ENCODE measurements around the gene HOXA5. TPM values are rescaled to one million over a fixed set of nuclear protein-coding genes. Genes with fewer than 3 reads are reported as not detected.

HOXA5 gene
- total and polyA plus RNA-seq, 2 of the 8 experiments (the other 6 are each of a cell fraction or from before 2014, with no cell fraction given), result not detected

DNA sequence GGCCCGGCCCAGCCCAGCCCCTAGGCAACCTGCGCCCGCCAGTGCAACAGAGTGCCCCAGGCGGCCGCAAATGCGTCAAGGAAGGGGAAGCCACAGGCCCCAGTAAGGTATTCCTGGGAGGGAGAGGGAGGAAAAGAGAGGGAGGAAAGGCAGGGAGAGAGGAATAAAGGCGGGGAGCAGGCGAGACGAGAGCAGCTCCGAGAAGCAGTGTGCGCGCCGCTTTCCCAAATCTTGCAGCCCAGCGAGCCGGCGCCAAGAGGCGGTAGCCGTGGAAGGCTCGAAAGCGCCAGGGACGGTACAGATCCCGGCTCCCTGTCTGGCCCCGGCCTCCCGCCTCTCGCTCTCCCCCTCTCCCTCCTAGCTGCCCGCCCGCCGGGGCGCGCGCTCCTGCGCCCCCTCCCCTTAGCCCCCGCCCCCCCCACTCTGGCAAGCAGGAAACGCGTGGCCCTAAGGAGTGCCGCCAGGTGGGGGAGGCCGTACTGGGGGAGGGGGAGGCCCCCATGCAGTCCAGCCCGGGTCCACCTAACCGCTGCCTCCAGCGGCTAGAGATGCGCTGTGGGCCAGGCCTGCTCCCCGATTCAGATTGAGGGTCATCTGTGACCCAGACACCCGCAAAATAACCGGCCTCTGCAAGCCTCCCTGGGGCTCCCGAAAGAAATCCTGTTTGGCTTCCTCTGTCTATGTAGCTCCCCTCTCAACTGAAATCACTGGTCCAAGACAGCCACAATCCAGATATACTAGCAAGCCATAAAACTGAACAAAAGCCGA lies 26.4 kb upstream of the HOXA5 start (continued):
- TF ChIP-seq KDM4A (IDR thresholded peaks at IDR 0.05; ENCODE audit: low read depth, low read length, severe bottlenecking) (no peak), SP1 (IDR thresholded peaks at IDR 0.05; ENCODE audit: low read depth, low read length) (no peak), KDM1A (IDR thresholded peaks at IDR 0.05; ENCODE audit: borderline replicate concordance, low read length) (no peak), CBX5 (IDR thresholded peaks at IDR 0.05; ENCODE audit: low read depth, low read length) (no peak), TCF12 (IDR thresholded peaks at IDR 0.05; ENCODE audit: low read depth, low read length) (0 out of 2 replicates have a peak, but pooled peaks have one; percentile 15), GABPA (IDR thresholded peaks at IDR 0.05; ENCODE audit: borderline replicate concordance, insufficient read depth, low read length) (no peak), CEBPB (IDR thresholded peaks at IDR 0.05; ENCODE audit: low read depth, low read length) (no peak), CTBP2 (IDR thresholded peaks at IDR 0.05; ENCODE audit: borderline replicate concordance, insufficient read depth, insufficient read length, low read length) (peak; percentile 63), CHD2 (IDR thresholded peaks at IDR 0.05; ENCODE audit: low read length) (no peak), YY1 (IDR thresholded peaks at IDR 0.05; ENCODE audit: low read depth, low read length) (no peak), SP2 (IDR thresholded peaks at IDR 0.05; ENCODE audit: low read length) (no peak), BACH1 (IDR thresholded peaks at IDR 0.05; ENCODE audit: low read length) (no peak), PHF8 (conservative IDR thresholded peaks at IDR 0.05; ENCODE audit: low read depth, low read length) (no peak), SAP30 (IDR thresholded peaks at IDR 0.05; ENCODE audit: insufficient read depth, insufficient replicate concordance, low read length) (no peak), BRCA1 (IDR thresholded peaks at IDR 0.05; ENCODE audit: low read depth, low read length) (no peak), CHD1 (IDR thresholded peaks at IDR 0.05; ENCODE audit: low read depth, low read length) (no peak), ATF3 (IDR thresholded peaks at IDR 0.05; ENCODE audit: insufficient read depth, low read depth, low read length) (no peak), SIX5 (IDR thresholded peaks at IDR 0.05; ENCODE audit: low read depth, low read length) (no peak), JUN (IDR thresholded peaks at IDR 0.05; ENCODE audit: low read depth, low read length) (no peak), FOSL1 (IDR thresholded peaks at IDR 0.05; ENCODE audit: insufficient read depth, low read depth, low read length) (no peak), TEAD4 (IDR thresholded peaks at IDR 0.05; ENCODE audit: low read depth, low read length) (no peak), POLR2AphosphoS5 (IDR thresholded peaks at IDR 0.05; ENCODE audit: low read depth, low read length) (no peak)
- TF ChIP-seq, protein P1, sequence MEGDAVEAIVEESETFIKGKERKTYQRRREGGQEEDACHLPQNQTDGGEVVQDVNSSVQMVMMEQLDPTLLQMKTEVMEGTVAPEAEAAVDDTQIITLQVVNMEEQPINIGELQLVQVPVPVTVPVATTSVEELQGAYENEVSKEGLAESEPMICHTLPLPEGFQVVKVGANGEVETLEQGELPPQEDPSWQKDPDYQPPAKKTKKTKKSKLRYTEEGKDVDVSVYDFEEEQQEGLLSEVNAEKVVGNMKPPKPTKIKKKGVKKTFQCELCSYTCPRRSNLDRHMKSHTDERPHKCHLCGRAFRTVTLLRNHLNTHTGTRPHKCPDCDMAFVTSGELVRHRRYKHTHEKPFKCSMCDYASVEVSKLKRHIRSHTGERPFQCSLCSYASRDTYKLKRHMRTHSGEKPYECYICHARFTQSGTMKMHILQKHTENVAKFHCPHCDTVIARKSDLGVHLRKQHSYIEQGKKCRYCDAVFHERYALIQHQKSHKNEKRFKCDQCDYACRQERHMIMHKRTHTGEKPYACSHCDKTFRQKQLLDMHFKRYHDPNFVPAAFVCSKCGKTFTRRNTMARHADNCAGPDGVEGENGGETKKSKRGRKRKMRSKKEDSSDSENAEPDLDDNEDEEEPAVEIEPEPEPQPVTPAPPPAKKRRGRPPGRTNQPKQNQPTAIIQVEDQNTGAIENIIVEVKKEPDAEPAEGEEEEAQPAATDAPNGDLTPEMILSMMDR (IDR thresholded peaks at IDR 0.05; ENCODE audit: control extremely low read depth in 1 of 3, insufficient read depth in 1 of 3, low read depth in 1 of 3, low read length in 3 of 3), result no peak
